Measurements from ENCODE around the gene MED12L. TPM values are rescaled to one million over a fixed set of nuclear protein-coding genes. Genes with fewer than 3 reads are reported as not detected.

Gene MED12L
- polyA plus RNA-seq, 3 donors: 0.03 to 0.09 TPM; not detected in 1

- H3K27ac ChIP-seq (ENCODE audit: low read depth, low read length): no peak overlapping the region
- 5 to 6% (median 5%) methylated on average over 75 to 81 of the region's 81 CpGs for WGBS, 3 donors
Measured at GRCh38 chr3:151086484-151087456, 1.3 kb downstream of the MED12L start.

GRCh38 chr3:151087648-151088047, 2.2 kb downstream of the MED12L start:
- no peak overlapping the region for H3K27ac ChIP-seq (ENCODE audit: low read depth, low read length)
- 71 to 89% (median 75%) methylated on average over 2 of the region's 2 CpGs for WGBS, 3 donors

GRCh38 chr3:151091685-151092345, 6.4 kb downstream of the MED12L start:
- WGBS, 3 donors: 63 to 82% (median 70%) methylated on average over 3 of the region's 3 CpGs

DNA sequence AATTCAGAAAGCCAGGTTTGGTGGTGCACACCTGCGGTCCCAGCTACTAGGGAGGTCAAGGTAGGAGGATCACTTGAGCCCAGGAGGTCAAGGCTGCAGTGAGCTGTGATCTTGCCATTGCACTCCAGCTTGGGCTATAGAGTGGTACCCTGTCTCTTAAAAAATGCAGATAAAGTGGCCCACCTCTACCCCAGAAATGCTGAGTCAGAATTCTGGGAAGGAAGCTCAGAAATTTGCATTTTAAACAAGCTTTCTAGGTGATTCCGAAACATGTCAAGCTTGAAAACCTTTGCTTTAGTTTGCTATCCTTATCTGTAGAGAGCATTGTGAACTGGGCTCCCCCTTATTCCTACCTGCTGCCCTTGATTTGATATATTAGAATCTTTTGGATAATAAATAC, 7.7 kb downstream of the MED12L start:
- no peak overlapping the region for H3K27ac ChIP-seq (ENCODE audit: low read depth, low read length)
- 91% methylated on average over 2 of the region's 2 CpGs for WGBS, 3 donors

More at GRCh38 chr3:151091685-151092345, 6.4 kb downstream of the MED12L start:
- H3K27ac ChIP-seq (ENCODE audit: low read depth, low read length): no peak overlapping the region

DNA sequence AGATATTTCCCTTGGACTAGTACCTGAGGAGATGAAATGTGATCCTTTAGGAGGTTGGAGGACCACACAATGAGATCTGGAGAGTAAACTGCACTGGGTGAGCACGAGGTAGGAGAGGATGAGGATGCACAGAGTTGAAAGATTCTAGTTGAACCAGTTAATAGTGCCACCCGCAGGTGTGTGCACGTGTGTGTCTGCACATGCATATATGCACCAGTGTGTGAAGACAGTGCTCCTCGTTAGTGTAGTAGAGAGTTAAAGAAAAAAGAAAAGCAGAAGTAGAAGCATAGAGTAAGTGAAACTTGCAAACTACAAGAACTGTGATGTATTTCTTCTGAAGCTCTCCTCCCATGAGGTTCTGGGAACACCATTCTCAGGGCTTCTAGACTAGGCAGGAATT, 8.4 kb downstream of the MED12L start:
- WGBS, 3 donors: 50 to 61% (median 55%) methylated on average over 4 of the region's 4 CpGs
- H3K27ac ChIP-seq (ENCODE audit: low read depth, low read length): no peak overlapping the region

DNA sequence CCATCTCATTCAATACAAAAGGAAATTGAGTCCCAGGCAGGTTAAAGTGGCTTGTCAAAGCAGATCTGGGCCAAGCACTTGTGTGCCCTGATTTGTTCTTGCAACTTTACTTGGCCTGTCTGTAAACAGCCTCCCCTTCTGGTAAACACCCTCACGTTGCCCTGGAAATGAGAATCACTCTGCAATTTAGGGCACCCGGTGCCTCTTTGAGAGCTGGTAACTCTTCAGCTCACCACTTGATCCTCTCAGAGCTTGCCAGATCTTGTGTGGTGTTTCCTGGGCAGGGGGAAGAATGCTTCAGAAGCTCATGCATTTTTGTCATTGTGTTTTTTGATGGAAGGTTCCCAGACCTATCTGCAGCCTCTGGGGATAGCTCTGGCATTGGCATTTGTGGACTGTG, 11.3 kb downstream of the MED12L start:
- no peak overlapping the region for H3K27ac ChIP-seq (ENCODE audit: low read depth, low read length)
- WGBS, 3 donors: 58 to 67% (median 58%) methylated on average over 2 of the region's 2 CpGs

DNA sequence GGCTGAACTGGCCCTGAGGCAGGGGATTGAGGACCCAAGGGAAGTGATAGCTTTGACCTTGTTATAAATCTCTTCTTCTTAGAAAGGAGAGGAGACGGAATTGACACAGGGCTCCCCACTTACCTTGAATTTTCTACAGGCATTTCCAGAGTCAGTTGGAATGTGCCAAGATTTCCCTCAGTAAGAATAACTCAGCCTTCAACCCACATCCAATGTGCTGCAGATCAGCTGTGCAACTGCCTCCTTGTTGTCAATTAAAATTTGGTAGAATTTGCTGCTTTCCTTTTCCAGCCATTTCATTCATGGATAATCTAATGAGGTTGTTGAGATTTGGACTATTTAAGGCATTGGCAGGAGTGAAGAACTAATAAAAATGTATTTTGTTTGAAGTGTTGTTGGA, 14.6 kb downstream of the MED12L start:
- H3K27ac ChIP-seq (ENCODE audit: low read depth, low read length): no peak overlapping the region
- WGBS, 3 donors: 63 to 78% (median 64%) methylated on average over 1 of the region's 1 CpG

GRCh38 chr3:151101270-151101969, 16.0 kb downstream of the MED12L start:
- H3K27ac ChIP-seq (ENCODE audit: low read depth, low read length): no peak overlapping the region
- WGBS, 3 donors: 52 to 56% (median 55%) methylated on average over 8 of the region's 8 CpGs

GRCh38 chr3:151106311-151106710, 20.8 kb downstream of the MED12L start:
- H3K27ac ChIP-seq (ENCODE audit: low read depth, low read length): no peak overlapping the region
- WGBS, 3 donors: 85 to 97% (median 97%) methylated on average over 2 of the region's 2 CpGs

DNA sequence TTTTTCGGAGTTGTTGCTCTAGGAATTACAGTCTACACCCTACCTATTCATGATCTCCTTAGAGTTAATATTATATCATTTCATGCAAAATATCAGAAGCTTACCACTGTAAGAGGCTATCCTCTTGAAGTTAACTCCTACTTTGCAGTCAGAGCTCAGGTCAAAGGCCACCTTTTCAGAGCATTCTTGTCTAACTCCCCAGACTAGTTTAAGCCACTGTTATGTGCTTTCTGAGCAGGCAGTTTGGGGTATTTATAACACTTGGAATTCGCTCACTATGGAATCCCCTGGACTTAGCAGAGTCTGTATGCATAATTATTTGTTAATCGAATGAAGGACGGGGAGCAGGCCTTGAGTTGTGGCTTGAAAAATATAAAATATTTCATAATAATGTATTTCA, 21.7 kb downstream of the MED12L start:
- H3K27ac ChIP-seq (ENCODE audit: low read depth, low read length): no peak overlapping the region
- WGBS, 3 donors: 80 to 91% (median 85%) methylated on average over 4 of the region's 4 CpGs

DNA sequence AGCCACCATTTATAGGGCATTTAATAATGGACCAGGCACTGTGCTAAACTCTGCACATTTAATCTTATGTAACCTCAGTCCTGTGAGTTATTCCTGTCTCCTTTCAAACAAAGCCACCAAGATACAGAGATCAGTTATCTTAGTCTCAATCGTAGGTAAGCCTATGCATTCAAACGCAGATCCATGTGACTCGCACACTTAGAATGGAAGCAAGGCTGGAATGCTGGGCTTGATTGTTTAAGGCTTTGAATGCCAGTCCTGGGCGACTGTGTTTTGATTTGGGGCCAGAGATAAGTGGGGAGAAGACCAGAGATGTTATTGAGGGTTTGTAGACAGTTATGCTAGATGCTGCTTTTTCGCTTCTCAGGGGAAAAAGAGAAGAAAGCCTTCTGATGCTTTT, 22.2 kb downstream of the MED12L start:
- 63 to 80% (median 79%) methylated on average over 5 of the region's 5 CpGs for WGBS, 3 donors

GRCh38 chr3:151109286-151109800, 23.9 kb downstream of the MED12L start:
- no peak overlapping the region for H3K27ac ChIP-seq (ENCODE audit: low read depth, low read length)
- WGBS, 3 donors: 82 to 90% (median 89%) methylated on average over 8 of the region's 8 CpGs

More for the DNA sequence above, 22.2 kb downstream of the MED12L start:
- H3K27ac ChIP-seq (ENCODE audit: low read depth, low read length): no peak overlapping the region

- 52 to 89% (median 84%) methylated on average over 3 of the region's 3 CpGs for WGBS, 3 donors
- H3K27ac ChIP-seq (ENCODE audit: low read depth, low read length): no peak overlapping the region
Measured at GRCh38 chr3:151112731-151113130, 27.3 kb downstream of the MED12L start.

- WGBS, 3 donors: 85 to 91% (median 90%) methylated on average over 1 of the region's 1 CpG
- H3K27ac ChIP-seq (ENCODE audit: low read depth, low read length): no peak overlapping the region
Measured at GRCh38 chr3:151113343-151113742, 27.9 kb downstream of the MED12L start.

GRCh38 chr3:151117047-151117446, 31.6 kb downstream of the MED12L start:
- 92 to 96% (median 93%) methylated on average over 4 of the region's 4 CpGs for WGBS, 3 donors
- no peak overlapping the region for H3K27ac ChIP-seq (ENCODE audit: low read depth, low read length)

DNA sequence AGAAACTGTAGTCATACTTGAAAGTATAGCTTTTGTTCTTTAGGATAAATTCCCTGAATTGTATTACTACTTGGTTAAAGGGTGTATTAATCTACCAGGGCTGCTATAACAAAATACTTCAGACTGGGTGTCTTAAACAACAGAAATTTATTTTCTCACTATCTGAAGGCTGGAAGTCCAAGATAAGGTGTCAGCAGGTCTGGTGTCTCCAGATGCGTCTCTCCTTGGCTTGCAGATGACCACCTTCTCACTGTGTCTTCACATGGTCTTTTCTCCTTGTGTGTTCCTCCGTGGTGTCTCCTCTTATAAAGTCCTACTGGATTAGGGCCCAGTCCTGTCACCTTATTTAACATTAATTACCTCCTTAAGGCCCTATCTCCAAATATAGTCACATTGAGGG, 33.7 kb downstream of the MED12L start:
- no peak overlapping the region for H3K27ac ChIP-seq (ENCODE audit: low read depth, low read length)
- 88 to 97% (median 89%) methylated on average over 2 of the region's 2 CpGs for WGBS, 3 donors

- H3K27ac ChIP-seq (ENCODE audit: low read depth, low read length): no peak overlapping the region
- WGBS, 3 donors: 92 to 96% (median 96%) methylated on average over 2 of the region's 2 CpGs
Measured at GRCh38 chr3:151120409-151120808, 34.9 kb downstream of the MED12L start.

DNA sequence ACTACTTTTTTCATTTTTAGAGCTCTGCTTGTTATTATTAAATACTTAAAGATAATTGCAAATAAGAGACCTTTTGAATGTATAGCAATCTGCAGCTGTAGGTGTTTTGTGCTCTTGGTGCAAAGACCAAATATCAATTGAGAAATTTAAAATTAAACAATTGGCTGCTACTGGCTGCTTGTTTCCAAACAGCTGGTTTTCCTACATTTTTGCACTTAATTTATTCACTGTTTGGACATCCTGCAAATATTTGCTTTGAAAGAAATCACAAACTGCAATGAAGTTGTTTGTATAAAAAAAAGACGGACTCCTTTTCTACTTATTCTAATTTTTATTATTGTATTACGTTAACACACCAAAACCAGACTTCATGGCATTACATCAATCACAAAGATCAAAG, 35.6 kb downstream of the MED12L start:
- WGBS, 3 donors: 82 to 97% (median 96%) methylated on average over 2 of the region's 2 CpGs
- H3K27ac ChIP-seq (ENCODE audit: low read depth, low read length): no peak overlapping the region

DNA sequence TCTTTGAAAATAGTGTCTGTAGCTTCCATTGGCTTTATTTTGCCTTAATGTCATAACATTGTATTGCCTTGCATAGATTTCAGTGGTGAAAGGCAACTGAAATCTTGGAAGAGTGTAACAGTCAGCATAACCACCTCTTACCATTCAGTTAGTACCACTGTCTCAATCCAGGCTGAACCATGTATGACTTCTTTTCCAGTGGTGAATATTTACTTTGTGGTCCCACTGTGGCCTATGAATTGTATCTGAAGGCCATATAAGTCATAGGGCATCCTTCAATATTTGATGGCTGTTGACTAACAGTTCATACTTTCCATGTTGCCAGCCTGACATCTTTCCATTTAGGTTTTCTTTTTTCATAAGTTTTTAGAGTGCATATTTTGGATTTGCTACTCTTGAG, 38.4 kb downstream of the MED12L start:
- no peak overlapping the region for H3K27ac ChIP-seq (ENCODE audit: low read depth, low read length)
